NAMALWA (cell line): Measurements from ENCODE around the gene ECM1.

Experiments used
- DNase-seq: peaks from one replicate; pipeline ENCODE4 v3.0.0-alpha.2; 2015; ENCODE audit warnings: low spot score

ECM1 gene

GRCh38 chr1:150512846-150513245 is 4.9 kb downstream of the ECM1 start:
- DNase-seq = no peak

GRCh38 chr1:150513351-150513791 is 5.5 kb downstream of the ECM1 start:
- peak; percentile 72 for DNase-seq

GRCh38 chr1:150514260-150514659 is 6.4 kb downstream of the ECM1 start:
- no peak for DNase-seq

- DNase-seq = no peak
Observed at GRCh38 chr1:150514913-150515327, 7.0 kb downstream of the ECM1 start.

GRCh38 chr1:150515328-150516049 is 7.6 kb downstream of the ECM1 start, which contains the start of gene FALEC:
Gene FALEC, plus strand, starts transcription at chr1:150515752.
- peak; percentile 98 for DNase-seq

GRCh38 chr1:150516050-150516591 is 8.2 kb downstream of the ECM1 start:
- peak; percentile 48 for DNase-seq

GRCh38 chr1:150516616-150517015 is 8.7 kb downstream of the ECM1 start:
- DNase-seq = peak; percentile 70

GRCh38 chr1:150521196-150521968 is 13.5 kb downstream of the ECM1 start:
- no peak for DNase-seq

- DNase-seq = no peak
Observed at GRCh38 chr1:150525348-150525747, 17.4 kb downstream of the ECM1 start.

- no peak for DNase-seq
Observed at GRCh38 chr1:150528196-150528595, 20.3 kb downstream of the ECM1 start.

- no peak for DNase-seq
Observed at GRCh38 chr1:150529017-150529416, 21.1 kb downstream of the ECM1 start.

- no peak for DNase-seq
Observed at GRCh38 chr1:150530491-150531159, 22.7 kb downstream of the ECM1 start.

GRCh38 chr1:150532860-150533259 is 25.0 kb downstream of the ECM1 start:
- no peak for DNase-seq

GRCh38 chr1:150534002-150534401 is 26.1 kb downstream of the ECM1 start:
- no peak for DNase-seq

GRCh38 chr1:150535511-150536287 is 27.8 kb downstream of the ECM1 start:
- no peak for DNase-seq

GRCh38 chr1:150536836-150537731 is 29.2 kb downstream of the ECM1 start:
- DNase-seq = no peak

GRCh38 chr1:150537732-150538684 is 30.1 kb downstream of the ECM1 start:
- no peak for DNase-seq

GRCh38 chr1:150543500-150544143 is 35.7 kb downstream of the ECM1 start:
- DNase-seq = no peak

- DNase-seq = no peak
Observed at GRCh38 chr1:150544204-150544603, 36.3 kb downstream of the ECM1 start.
